MM.1S (cell line): ENCODE data around the gene ITGA6.

Experiments
- EZH2 ChIP-seq: fragments of 300-600 bp; sonication (generic); optimal IDR thresholded peaks from 2 replicates; pipeline ENCODE3; 2017; ENCODE audit warnings: low read depth, mild to moderate bottlenecking, antibody characterized with exemption, low read length, mixed read lengths
- TF ChIP-seq, protein P1 (sequence below): fragments of 300-600 bp; sonication (generic); IDR thresholded peaks from 2 replicates; pipeline ENCODE4 v1.5.1; 2016; ENCODE audit warnings: antibody characterized with exemption, low read length, mixed read lengths

DNA sequence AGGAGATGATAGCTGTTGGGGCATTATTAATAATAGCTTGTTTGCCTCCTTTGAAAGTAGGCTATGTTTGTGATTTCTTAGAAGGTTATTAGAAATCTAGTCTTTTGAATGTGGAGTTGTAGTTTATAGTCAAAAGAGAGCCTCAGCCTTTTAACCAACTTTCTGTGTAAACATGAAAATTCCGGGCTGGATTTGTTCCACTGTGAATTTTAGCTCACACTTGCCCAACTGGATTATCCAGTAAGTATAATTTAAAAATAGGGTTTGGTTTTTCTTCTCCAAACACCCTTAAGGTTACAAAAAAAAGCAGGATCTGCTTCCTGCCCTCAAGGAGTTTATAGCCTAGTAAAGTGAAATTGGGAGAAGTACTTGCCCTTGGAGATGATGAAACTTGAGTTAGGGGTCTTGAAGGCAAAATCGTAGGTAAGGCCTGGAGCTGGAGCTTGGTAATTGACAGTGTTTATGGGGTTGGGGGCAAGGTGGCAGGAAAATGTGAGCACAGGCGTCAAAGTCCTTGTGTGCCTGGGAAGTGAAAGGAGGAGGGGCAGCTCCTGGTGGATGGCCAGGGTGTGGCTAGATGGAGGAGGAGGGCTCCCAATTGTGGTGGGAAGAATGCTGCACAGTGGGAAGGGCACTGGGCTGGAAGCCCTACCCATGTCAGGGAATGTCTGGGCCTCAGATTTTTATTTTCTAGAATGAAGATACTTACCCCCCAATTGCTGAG is 21.3 kb downstream of the ITGA6 start:
- TF ChIP-seq, protein P1, sequence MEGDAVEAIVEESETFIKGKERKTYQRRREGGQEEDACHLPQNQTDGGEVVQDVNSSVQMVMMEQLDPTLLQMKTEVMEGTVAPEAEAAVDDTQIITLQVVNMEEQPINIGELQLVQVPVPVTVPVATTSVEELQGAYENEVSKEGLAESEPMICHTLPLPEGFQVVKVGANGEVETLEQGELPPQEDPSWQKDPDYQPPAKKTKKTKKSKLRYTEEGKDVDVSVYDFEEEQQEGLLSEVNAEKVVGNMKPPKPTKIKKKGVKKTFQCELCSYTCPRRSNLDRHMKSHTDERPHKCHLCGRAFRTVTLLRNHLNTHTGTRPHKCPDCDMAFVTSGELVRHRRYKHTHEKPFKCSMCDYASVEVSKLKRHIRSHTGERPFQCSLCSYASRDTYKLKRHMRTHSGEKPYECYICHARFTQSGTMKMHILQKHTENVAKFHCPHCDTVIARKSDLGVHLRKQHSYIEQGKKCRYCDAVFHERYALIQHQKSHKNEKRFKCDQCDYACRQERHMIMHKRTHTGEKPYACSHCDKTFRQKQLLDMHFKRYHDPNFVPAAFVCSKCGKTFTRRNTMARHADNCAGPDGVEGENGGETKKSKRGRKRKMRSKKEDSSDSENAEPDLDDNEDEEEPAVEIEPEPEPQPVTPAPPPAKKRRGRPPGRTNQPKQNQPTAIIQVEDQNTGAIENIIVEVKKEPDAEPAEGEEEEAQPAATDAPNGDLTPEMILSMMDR: no peak
- TF ChIP-seq EZH2: no peak
